IMR-90 (cell line): ENCODE measurements around the gene CD44. TPM values are rescaled to one million over a fixed set of nuclear protein-coding genes. Genes with fewer than 3 reads are reported as not detected.

Experiments used
- ATAC-seq: fragments of 200-7000 bp; cut with Tn5 transposase; 2 replicates; pipeline ENCODE4 v1.9.1; 2020; ENCODE audit warnings: low read depth, mild to moderate bottlenecking, moderate library complexity
- BruUV-seq: library from RNA; stranded (reverse); fragments of 400-500 nt; replicated peaks from 2 replicates; lab custom pipeline; 2021; lab: Mats Ljungman, UMichigan
- CTCF ChIA-PET: fragments of 300-600 bp; formaldehyde crosslinking; extraction: SDS; loops from one replicate; lab custom pipeline; 2021; ENCODE audit warnings: antibody characterized with exemption; lab: Yijun Ruan, JAX
- POLR2A ChIA-PET: fragments of 300-600 bp; sonication (Branson Sonifier 250); formaldehyde crosslinking; loops from one replicate; lab custom pipeline; 2022; ENCODE audit warnings: antibody characterized with exemption; ENCODE audit not compliant: unreplicated experiment; lab: Charles Lee
- DNase-seq: peaks from one replicate; pipeline ENCODE4 v3.0.0; 2013
- H2AFZ ChIP-seq: replicated peaks from 2 replicates; pipeline ENCODE3; 2013; ENCODE audit warnings: low read length, mild to moderate bottlenecking; ENCODE audit not compliant: poor library complexity
- H2AK5ac ChIP-seq: 2 replicates; pipeline ENCODE4 v1.6.1; 2013; ENCODE audit warnings: low read depth, low read length, inconsistent platforms
- H2AK9ac ChIP-seq: replicated peaks from 2 replicates; pipeline ENCODE3; 2013; ENCODE audit warnings: mild to moderate bottlenecking, low read depth, low read length, moderate library complexity; ENCODE audit not compliant: poor library complexity
- H2BK120ac ChIP-seq: 2 replicates; pipeline ENCODE4 v1.6.1; 2013; ENCODE audit warnings: low read depth, low read length, inconsistent platforms
- H2BK15ac ChIP-seq: 3 replicates; pipeline ENCODE4 v1.6.1; 2013; ENCODE audit warnings: low read depth, low read length, inconsistent platforms
- H2BK20ac ChIP-seq: 2 replicates; pipeline ENCODE4 v1.6.1; 2013; ENCODE audit warnings: low read depth, mild to moderate bottlenecking, inconsistent platforms, low read length, moderate library complexity
- H2BK5ac ChIP-seq: 2 replicates; pipeline ENCODE4 v1.6.1; 2013; ENCODE audit warnings: mild to moderate bottlenecking, low read depth, low read length, inconsistent platforms; ENCODE audit not compliant: poor library complexity, severe bottlenecking
- H3K14ac ChIP-seq: replicated peaks from 2 replicates; pipeline ENCODE4 v1.6.1; 2013; ENCODE audit warnings: low read depth, low read length, inconsistent platforms
- H3K18ac ChIP-seq: 2 replicates; pipeline ENCODE4 v1.6.1; 2013; ENCODE audit warnings: low read depth, low read length, control low read depth
- H3K23ac ChIP-seq: 2 replicates; pipeline ENCODE4 v1.6.1; 2013; ENCODE audit warnings: low read depth, low read length, inconsistent platforms
- H3K27ac ChIP-seq: 2 replicates; pipeline ENCODE4 v1.5.1; 2013; ENCODE audit warnings: mild to moderate bottlenecking, control low read depth, low read length; ENCODE audit not compliant: insufficient read depth
- H3K27me3 ChIP-seq: 2 replicates; pipeline ENCODE4 v1.6.1; 2013; ENCODE audit warnings: low read length; ENCODE audit not compliant: control insufficient read depth, insufficient read depth
- H3K36me3 ChIP-seq: 2 replicates; pipeline ENCODE4 v1.6.1; 2013; ENCODE audit warnings: low read length, mixed read lengths; ENCODE audit not compliant: control insufficient read depth, insufficient read depth
- H3K4ac ChIP-seq: 2 replicates; pipeline ENCODE4 v1.6.1; 2013; ENCODE audit warnings: low read depth, low read length, inconsistent platforms
- H3K4me1 ChIP-seq: 2 replicates; pipeline ENCODE4 v1.6.1; 2013; ENCODE audit warnings: low read length, mixed read lengths; ENCODE audit not compliant: control insufficient read depth, insufficient read depth
- H3K4me2 ChIP-seq: 2 replicates; pipeline ENCODE4 v1.6.1; 2013; ENCODE audit warnings: low read depth, mild to moderate bottlenecking, control low read depth, low read length, moderate library complexity
- H3K4me3 ChIP-seq: 2 replicates; pipeline ENCODE4 v1.5.1; 2013; ENCODE audit warnings: low read depth, mild to moderate bottlenecking, control low read depth, low read length, moderate library complexity; ENCODE audit not compliant: insufficient read depth
- H3K56ac ChIP-seq: 2 replicates; pipeline ENCODE4 v1.6.1; 2013; ENCODE audit warnings: low read length, inconsistent platforms; ENCODE audit not compliant: insufficient read depth; ENCODE audit errors: extremely low read depth
- H3K79me1 ChIP-seq, 2 experiments: 2 replicates each; pipeline ENCODE4 v1.6.1; 2013; ENCODE audit warnings: low read length in 2 of 2, inconsistent platforms in 1 of 2, low read depth in 1 of 2
- H3K9ac ChIP-seq: 2 replicates; pipeline ENCODE4 v1.6.1; 2013; ENCODE audit warnings: low read depth, low read length, control low read depth
- H3K9me1 ChIP-seq: 2 replicates; pipeline ENCODE4 v1.6.1; 2013; ENCODE audit warnings: low read length, inconsistent platforms; ENCODE audit not compliant: insufficient read depth
- H3K9me3 ChIP-seq: 2 replicates; pipeline ENCODE4 v1.6.1; 2013; ENCODE audit warnings: low read length; ENCODE audit not compliant: control insufficient read depth, insufficient read depth
- H4K20me1 ChIP-seq: 2 replicates; pipeline ENCODE4 v1.6.1; 2013; ENCODE audit warnings: low read length, inconsistent platforms; ENCODE audit not compliant: insufficient read depth
- H4K5ac ChIP-seq: 2 replicates; pipeline ENCODE4 v1.6.1; 2013; ENCODE audit warnings: mild to moderate bottlenecking, low read depth, low read length, control low read depth
- H4K8ac ChIP-seq, 2 experiments: 2 replicates each; pipeline ENCODE4 v1.6.1; 2013; ENCODE audit warnings: low read depth in 2 of 2, low read length in 2 of 2, control low read depth in 1 of 2, inconsistent platforms in 1 of 2
- H4K91ac ChIP-seq: 2 replicates; pipeline ENCODE4 v1.6.1; 2013; ENCODE audit warnings: low read depth, low read length, inconsistent platforms; ENCODE audit not compliant: insufficient read depth
- CHD1 ChIP-seq: IDR thresholded peaks from 2 replicates; pipeline ENCODE4 v1.6.1; 2012; ENCODE audit warnings: low read depth, low read length, improper control_type of control experiment
- MAFK ChIP-seq: IDR thresholded peaks from 2 replicates; pipeline ENCODE4 v1.6.1; 2012; ENCODE audit warnings: low read depth, low read length, improper control_type of control experiment
- NFE2L2 ChIP-seq: fragments of 150-350 bp; IDR thresholded peaks from 2 replicates; pipeline ENCODE4 v1.6.1; 2016; ENCODE audit warnings: low read depth, mild to moderate bottlenecking, low read length
- SMC3 ChIP-seq: fragments of 150-350 bp; IDR thresholded peaks from 2 replicates; pipeline ENCODE4 v1.6.1; 2016; ENCODE audit warnings: low read depth, mild to moderate bottlenecking, antibody characterized with exemption, low read length, moderate library complexity
- WGBS, 2 experiments: methylation state at CpG; one replicate each; pipeline versions ENCODE4 v1.1.5 to v1.1.7; 2013; ENCODE audit warnings: missing lambda C conversion rate in 2 of 2; ENCODE audit not compliant: insufficient read length in 1 of 2; ENCODE audit errors: extremely low coverage in 2 of 2; 5-methylcytosine and 5-hydroxymethylcytosine counted together
- dilution Hi-C: fragments of 300-500 bp; cut with HindIII; formaldehyde crosslinking; loops from one replicate; pipeline ENCODE4 v1.14.3; 2018; ENCODE audit warnings: low sequenced_read_pairs; ENCODE audit not compliant: unreplicated experiment
- in situ Hi-C: fragments of 300-500 bp; cut with MboI; formaldehyde crosslinking; loops from 3 replicates; pipeline ENCODE4 v1.14.3; 2019; ENCODE audit warnings: low sequenced_read_pairs, inconsistent platforms, mixed read lengths
- intact Hi-C: fragments of 100-400 bp; cut with micrococcal nuclease; formaldehyde crosslinking; loops from 2 replicates; pipeline ENCODE4 v1.10.0; 2022
- polyA plus RNA-seq, 3 experiments: library from polyadenylated mRNA; depleted of rRNA; stranded (reverse); fragments of >200 nt; gene quantifications; 2 replicates each; pipeline ENCODE4 v1.2.3, GENCODE V29; 2012; ENCODE audit warnings: low replicate concordance in 1 of 3
- total RNA-seq: library from RNA; depleted of rRNA; stranded (reverse); fragments of >200 nt; gene quantifications from 2 replicates; pipeline ENCODE4 v1.2.3, GENCODE V29; 2012

The CD44 gene
- total and polyA plus RNA-seq, 2 of the 4 experiments (the other 2 are of a cell fraction) = 357 to 947 TPM

- no CpG with 5 or more reads among the region's 10 CpGs for WGBS, 2 experiments
- Histone ChIP-seq H3K36me3 (peaks cover 46% of the 10 kb centered on the region), H3K9me1 (peaks cover 16% of the 10 kb centered on the region), H2AK5ac (no peak overlapping the region), H3K14ac (0 out of 2 replicates have a peak overlapping the region, but pooled peaks have one; percentile 6), H3K27me3 (no peaks in the 10 kb centered on the region), H3K9me3 (peaks cover 6% of the 10 kb centered on the region; the same call in 1 of the 2 replicates), H3K4me2 (peak overlapping the region; percentile 3; the same call in 1 of the 2 replicates), H2BK15ac (no peak overlapping the region), H2BK5ac (peak overlapping the region; percentile 56), H4K91ac (no peak overlapping the region), H3K23ac (no peak overlapping the region), H4K20me1 (peaks cover 17% of the 10 kb centered on the region; the same call in 1 of the 2 replicates), H3K56ac (no peak overlapping the region), H3K4me3 (no peak overlapping the region), H3K27ac (peak overlapping the region; percentile 66; the same call in 1 of the 2 replicates), H2AFZ (no peak overlapping the region), H3K4ac (no peak overlapping the region; the same call in 1 of the 2 replicates), H3K79me1 (peaks cover 38 to 65% of the 10 kb centered on the region in 2 experiments), H3K4me1 (peaks cover 7% of the 10 kb centered on the region), H2AK9ac (no peak overlapping the region), H2BK20ac (no peak overlapping the region), H3K18ac (peak overlapping the region; percentile 51; the same call in 1 of the 2 replicates), H4K8ac (no peak overlapping the region), H4K5ac (peak overlapping the region; percentile 37; the same call in 1 of the 2 replicates), H3K9ac (no peak overlapping the region), H2BK120ac (no peak overlapping the region)
- CTCF ChIA-PET = no interaction called here
- intact Hi-C loops = no loop called here
- in situ Hi-C loops = no loop called here
- peak; percentile 57 for DNase-seq
- dilution Hi-C loops = no loop called here
- TF ChIP-seq CHD1 = no peak
- TF ChIP-seq SMC3 = no peak
- peak; percentile 9; the same call in 1 of the 2 replicates for TF ChIP-seq MAFK
- no peak for TF ChIP-seq NFE2L2
- POLR2A ChIA-PET = no interaction called here
- BruUV-seq = no TSS peak
- ATAC-seq = peak; percentile 62
Measured at GRCh38 chr11:35207471-35208403, 68.8 kb downstream of the CD44 start.
